MM.1S (cell line): ENCODE data around the gene C9orf153.

Experiments
- EZH2 ChIP-seq: fragments of 300-600 bp; sonication (generic); optimal IDR thresholded peaks from 2 replicates; pipeline ENCODE3; 2017; ENCODE audit warnings: low read depth, mild to moderate bottlenecking, antibody characterized with exemption, low read length, mixed read lengths
- EZH2phosphoT487 ChIP-seq: fragments of 300-600 bp; sonication (generic); IDR thresholded peaks from 2 replicates; pipeline ENCODE4 v1.6.1; 2018; ENCODE audit warnings: antibody characterized with exemption, low read length
- TF ChIP-seq, protein P1 (sequence below): fragments of 300-600 bp; sonication (generic); IDR thresholded peaks from 2 replicates; pipeline ENCODE4 v1.5.1; 2016; ENCODE audit warnings: antibody characterized with exemption, low read length, mixed read lengths

- TF ChIP-seq, protein P1, sequence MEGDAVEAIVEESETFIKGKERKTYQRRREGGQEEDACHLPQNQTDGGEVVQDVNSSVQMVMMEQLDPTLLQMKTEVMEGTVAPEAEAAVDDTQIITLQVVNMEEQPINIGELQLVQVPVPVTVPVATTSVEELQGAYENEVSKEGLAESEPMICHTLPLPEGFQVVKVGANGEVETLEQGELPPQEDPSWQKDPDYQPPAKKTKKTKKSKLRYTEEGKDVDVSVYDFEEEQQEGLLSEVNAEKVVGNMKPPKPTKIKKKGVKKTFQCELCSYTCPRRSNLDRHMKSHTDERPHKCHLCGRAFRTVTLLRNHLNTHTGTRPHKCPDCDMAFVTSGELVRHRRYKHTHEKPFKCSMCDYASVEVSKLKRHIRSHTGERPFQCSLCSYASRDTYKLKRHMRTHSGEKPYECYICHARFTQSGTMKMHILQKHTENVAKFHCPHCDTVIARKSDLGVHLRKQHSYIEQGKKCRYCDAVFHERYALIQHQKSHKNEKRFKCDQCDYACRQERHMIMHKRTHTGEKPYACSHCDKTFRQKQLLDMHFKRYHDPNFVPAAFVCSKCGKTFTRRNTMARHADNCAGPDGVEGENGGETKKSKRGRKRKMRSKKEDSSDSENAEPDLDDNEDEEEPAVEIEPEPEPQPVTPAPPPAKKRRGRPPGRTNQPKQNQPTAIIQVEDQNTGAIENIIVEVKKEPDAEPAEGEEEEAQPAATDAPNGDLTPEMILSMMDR, result no peak
- TF ChIP-seq EZH2 (no peak), EZH2phosphoT487 (no peak)
These were observed 72.8 kb downstream of the C9orf153 start for GRCh38 chr9:86186696-86187095.
